Natural killer cell (primary cell): ENCODE results near the gene MRPL17. TPM values are rescaled to one million over a fixed set of nuclear protein-coding genes. Genes with fewer than 3 reads are reported as not detected.

Experiments used
- ATAC-seq, 3 donors: fragments of 150-1000 bp in 2 of 3; fragments of 200-7000 bp in 1 of 3; cut with Tn5 transposase; 1 replicate in 1 of 3; 2 replicates in 2 of 3; pipeline ENCODE4 v1.10.0; 2021; ENCODE audit warnings: mild to moderate bottlenecking in 2 of 3, moderate library complexity in 2 of 3
- DNase-seq, 2 donors: peaks; one replicate each; pipeline versions ENCODE4 v3.0.0 to v3.0.0-alpha.2; 2013 to 2021; ENCODE audit warnings: mixed read lengths in 1 of 2
- H3K27ac ChIP-seq: one replicate; pipeline ENCODE4 v1.5.1; 2013; ENCODE audit warnings: mild to moderate bottlenecking, low read length
- H3K27me3 ChIP-seq: one replicate; pipeline ENCODE4 v1.6.1; 2013; ENCODE audit warnings: low read length; ENCODE audit not compliant: control insufficient read depth, insufficient read depth
- H3K36me3 ChIP-seq: one replicate; pipeline ENCODE4 v1.6.1; 2013; ENCODE audit warnings: low read length; ENCODE audit not compliant: control insufficient read depth, insufficient read depth
- H3K4me1 ChIP-seq: one replicate; pipeline ENCODE4 v1.6.1; 2013; ENCODE audit warnings: low read length; ENCODE audit not compliant: control insufficient read depth, insufficient read depth
- H3K4me3 ChIP-seq: one replicate; pipeline ENCODE4 v1.5.1; 2013; ENCODE audit warnings: low read length
- H3K9me3 ChIP-seq: one replicate; pipeline ENCODE4 v1.6.1; 2013; ENCODE audit warnings: low read length; ENCODE audit not compliant: control insufficient read depth, insufficient read depth
- H3K27ac Mint-ChIP-seq, 2 donors: one replicate each; pipeline ENCODE4 v1.8.0; 2022; ENCODE audit warnings: mild to moderate bottlenecking in 2 of 2, mixed read lengths in 2 of 2, moderate library complexity in 1 of 2
- H3K27me3 Mint-ChIP-seq, 2 donors: one replicate each; pipeline ENCODE4 v1.8.0; 2022; ENCODE audit warnings: low read depth in 2 of 2, mixed read lengths in 2 of 2
- H3K36me3 Mint-ChIP-seq: one replicate; pipeline ENCODE4 v1.8.0; 2022; ENCODE audit warnings: mixed read lengths
- H3K4me1 Mint-ChIP-seq, 2 donors: one replicate each; pipeline ENCODE4 v1.8.0; 2022; ENCODE audit warnings: mixed read lengths in 2 of 2
- H3K4me3 Mint-ChIP-seq: one replicate; pipeline ENCODE4 v1.8.0; 2022; ENCODE audit warnings: mild to moderate bottlenecking, moderate library complexity, mixed read lengths
- H3K9me3 Mint-ChIP-seq, 2 donors: one replicate each; pipeline ENCODE4 v1.8.0; 2022; ENCODE audit warnings: mixed read lengths in 2 of 2
- CTCF ChIP-seq: fragments of 200-600 bp; IDR thresholded peaks from one replicate; pipeline ENCODE4 v1.8.0; 2022; ENCODE audit warnings: antibody characterized with exemption
- WGBS: methylation state at CpG from one replicate; pipeline ENCODE4 v1.1.7; 2013; ENCODE audit warnings: missing lambda C conversion rate; ENCODE audit not compliant: insufficient coverage; 5-methylcytosine and 5-hydroxymethylcytosine counted together
- intact Hi-C: fragments of 100-400 bp; cut with micrococcal nuclease; formaldehyde crosslinking; loops from one replicate; pipeline ENCODE4 v1.14.2; 2022
- total RNA-seq, 4 donors: library from RNA; stranded (reverse); fragments of 120-200 nt in 1 of 4; gene quantifications; one replicate each; pipeline versions ENCODE4 v1.2.3 to v1.2.4, GENCODE V29; 2013 to 2022

MRPL17 gene
- total RNA-seq, 3 donors from 2014 or later (not counting 1 experiment from before 2014, with no cell fraction given), result 9.0 to 11.8 (median 11.4) TPM

- 100% methylated on average over 1 of the region's 1 CpG for whole genome bisulfite sequencing
- no peak for DNase-seq
- Mint-ChIP-seq H3K27me3 (no peaks in the 10 kb centered on the region), H3K27ac (peak overlapping the region; percentile 86 to 89), H3K9me3 (no peaks in the 10 kb centered on the region), H3K4me1 (peaks cover 98 to 100% of the 10 kb centered on the region in 2 donors), H3K36me3 (peaks cover 17% of the 10 kb centered on the region), H3K4me3 (no peak overlapping the region)
- Histone ChIP-seq H3K9me3 (no peaks in the 10 kb centered on the region), H3K27me3 (no peaks in the 10 kb centered on the region), H3K27ac (no peak overlapping the region), H3K4me1 (peaks cover 28% of the 10 kb centered on the region), H3K4me3 (no peak overlapping the region), H3K36me3 (peaks cover 31% of the 10 kb centered on the region)
- intact Hi-C loops, result no loop called here
- no peak for TF ChIP-seq CTCF
- ATAC-seq, result no peak
Measured at GRCh38 chr11:6724013-6724412, 40.9 kb upstream of the MRPL17 start.

GRCh38 chr11:6721343-6721742 is 38.2 kb upstream of the MRPL17 start:
- Mint-ChIP-seq H3K4me1 (peaks cover 93 to 98% of the 10 kb centered on the region in 2 donors), H3K9me3 (no peaks in the 10 kb centered on the region), H3K4me3 (peak overlapping the region; percentile 65), H3K27ac (peak overlapping the region; percentile 86 to 89), H3K27me3 (no peaks in the 10 kb centered on the region), H3K36me3 (peaks cover 20% of the 10 kb centered on the region)
- Histone ChIP-seq H3K4me1 (peaks cover 35% of the 10 kb centered on the region), H3K27me3 (no peaks in the 10 kb centered on the region), H3K4me3 (no peak overlapping the region), H3K9me3 (no peaks in the 10 kb centered on the region), H3K36me3 (peaks cover 40% of the 10 kb centered on the region), H3K27ac (peak overlapping the region; percentile 37)
- 75% methylated on average over 1 of the region's 1 CpG for WGBS
- DNase-seq, result no peak
- TF ChIP-seq CTCF, result no peak
- ATAC-seq, result peak; percentile 60 to 63 (median 61)
- intact Hi-C loops, result no loop called here

GRCh38 chr11:6719576-6719975 is 36.4 kb upstream of the MRPL17 start:
- H3K27ac Mint-ChIP-seq, result peak overlapping the region; percentile 86 to 89

More at GRCh38 chr11:6719576-6719975, 36.4 kb upstream of the MRPL17 start:
- intact Hi-C loops, result no loop called here
- peaks cover 38% of the 10 kb centered on the region for H3K36me3 ChIP-seq
- Mint-ChIP-seq H3K27me3 (no peaks in the 10 kb centered on the region), H3K4me3 (no peak overlapping the region), H3K9me3 (no peaks in the 10 kb centered on the region), H3K36me3 (peaks cover 20% of the 10 kb centered on the region), H3K4me1 (peaks cover 86 to 98% of the 10 kb centered on the region in 2 donors)
- WGBS, result no CpG with 5 or more reads among the region's 1 CpG
- H3K27ac ChIP-seq, result no peak overlapping the region
- DNase-seq (no peak), ATAC-seq (no peak)
- no peaks in the 10 kb centered on the region for H3K27me3 ChIP-seq
- no peak for TF ChIP-seq CTCF
- no peaks in the 10 kb centered on the region for H3K9me3 ChIP-seq
- H3K4me3 ChIP-seq, result no peak overlapping the region
- H3K4me1 ChIP-seq, result peaks cover 31% of the 10 kb centered on the region
